GM12878 (cell line): ENCODE data around the gene PRDX1. TPM values are rescaled to one million over a fixed set of nuclear protein-coding genes. Genes with fewer than 3 reads are reported as not detected.

ENCODE experiments used
- CBFB ChIP-seq: IDR thresholded peaks from 2 replicates; pipeline ENCODE4 v1.6.1; 2016; ENCODE audit warnings: antibody characterized with exemption, low read depth
- CREB1 ChIP-seq: IDR thresholded peaks from 2 replicates; pipeline ENCODE4 v1.6.1; 2012; ENCODE audit warnings: low read depth, mild to moderate bottlenecking, inconsistent platforms
- CREM ChIP-seq: IDR thresholded peaks from 2 replicates; pipeline ENCODE4 v1.6.1; 2014; ENCODE audit warnings: antibody characterized with exemption, low read depth
- DPF2 ChIP-seq: fragments of 450-650 bp; IDR thresholded peaks from 2 replicates; pipeline ENCODE4 v1.6.1; 2017; ENCODE audit warnings: mild to moderate bottlenecking
- EED ChIP-seq: sonication (generic); IDR thresholded peaks from 2 replicates; pipeline ENCODE4 v1.6.1; 2016; ENCODE audit warnings: antibody characterized with exemption, low read depth
- HDAC6 ChIP-seq: fragments of 200-600 bp; sonication (generic); IDR thresholded peaks from one replicate; pipeline ENCODE4 v1.8.0; 2017; ENCODE audit warnings: antibody characterized with exemption; ENCODE audit not compliant: unreplicated experiment
- POLR2AphosphoS5 ChIP-seq: IDR thresholded peaks from 2 replicates; pipeline ENCODE4 v1.6.1; 2011; ENCODE audit warnings: mild to moderate bottlenecking, low read length, inconsistent platforms
- RAD51 ChIP-seq: fragments of 450-650 bp; IDR thresholded peaks from 2 replicates; pipeline ENCODE4 v1.6.1; 2016; ENCODE audit warnings: moderate library complexity, mild to moderate bottlenecking, inconsistent platforms
- RB1 ChIP-seq: fragments of 450-650 bp; formaldehyde crosslinking; IDR thresholded peaks from 2 replicates; pipeline ENCODE4 v1.6.1; 2017; ENCODE audit warnings: mild to moderate bottlenecking, borderline replicate concordance
- SPI1 ChIP-seq: IDR thresholded peaks from 2 replicates; pipeline ENCODE4 v1.6.1; 2011; ENCODE audit warnings: low read depth, mild to moderate bottlenecking, low read length, moderate library complexity, borderline replicate concordance; ENCODE audit not compliant: insufficient read depth
- TBL1XR1 ChIP-seq: IDR thresholded peaks from 2 replicates; pipeline ENCODE4 v1.6.1; 2012; ENCODE audit warnings: low read depth, low read length, improper control_type of control experiment
- WRNIP1 ChIP-seq: IDR thresholded peaks from 2 replicates; pipeline ENCODE4 v1.6.1; 2011; ENCODE audit warnings: low read depth, low read length, improper control_type of control experiment, borderline replicate concordance
- ZNF24 ChIP-seq: fragments of 450-650 bp; IDR thresholded peaks from 2 replicates; pipeline ENCODE4 v1.6.1; 2017; ENCODE audit warnings: antibody characterized with exemption, mild to moderate bottlenecking
- polyA plus RNA-seq, 11 experiments: library from polyadenylated mRNA; depleted of rRNA in 4 of 11; unstranded in 6 of 11; stranded (reverse) in 5 of 11; fragments of >200 nt; fragmentation: Nextera tagmentation in 4 of 11; fragmentation: Illumina TruSeq in 1 of 11; extraction: Ambion mirVana in 4 of 11; extraction: Trizol in 1 of 11; gene quantifications; 1 replicate in 1 of 11; 2 replicates in 10 of 11; pipeline versions ENCODE4 v1.2.1 to v1.2.3, GENCODE V29; 2011 to 2016; ENCODE audit warnings: inconsistent platforms in 2 of 11, missing spikeins in 2 of 11, low read depth in 1 of 11
- total RNA-seq, 4 experiments: library from RNA; depleted of rRNA in 3 of 4; stranded (reverse); fragments of >200 nt in 3 of 4; fragmentation: Illumina TruSeq in 1 of 4; extraction: Trizol in 1 of 4; gene quantifications; 2 replicates each; pipeline versions ENCODE4 v1.2.1 to v1.2.3, GENCODE V29; 2013 to 2021
- TF ChIP-seq, protein P1 (sequence below): fragments of 450-650 bp; IDR thresholded peaks from 2 replicates; pipeline ENCODE4 v1.6.1; 2016; ENCODE audit warnings: mild to moderate bottlenecking, moderate library complexity, borderline replicate concordance
- TF ChIP-seq, protein P2 (sequence below): IDR thresholded peaks from 2 replicates; pipeline ENCODE4 v1.6.1; 2011; ENCODE audit warnings: borderline replicate concordance, low read depth, mild to moderate bottlenecking, moderate library complexity, mixed read lengths, low read length; ENCODE audit not compliant: insufficient read depth; ENCODE audit errors: extremely low read length
- TF ChIP-seq, protein P3 (sequence below): fragments of 450-650 bp; conservative IDR thresholded peaks from 2 replicates; pipeline ENCODE4 v1.6.1; 2017; ENCODE audit warnings: mild to moderate bottlenecking, moderate library complexity
- TF ChIP-seq, protein P4 (sequence below): IDR thresholded peaks from 2 replicates; pipeline ENCODE4 v1.6.1; 2011; ENCODE audit warnings: mild to moderate bottlenecking, low read depth, low read length, moderate library complexity; ENCODE audit not compliant: insufficient replicate concordance
- TF ChIP-seq, protein P5 (sequence below): fragments of 450-650 bp; IDR thresholded peaks from 2 replicates; pipeline ENCODE4 v1.6.1; 2017; ENCODE audit warnings: borderline replicate concordance
- TF ChIP-seq, protein P6 (sequence below): IDR thresholded peaks from 2 replicates; pipeline ENCODE4 v1.6.1; 2011; ENCODE audit warnings: low read depth, mild to moderate bottlenecking, low read length, moderate library complexity, borderline replicate concordance; ENCODE audit errors: extremely low read depth

PRDX1 gene
- total and polyA plus RNA-seq, 10 of the 15 experiments (the other 5 are each of a cell fraction or from before 2014, with no cell fraction given), result 659 to 1,775 (median 811) TPM

DNA sequence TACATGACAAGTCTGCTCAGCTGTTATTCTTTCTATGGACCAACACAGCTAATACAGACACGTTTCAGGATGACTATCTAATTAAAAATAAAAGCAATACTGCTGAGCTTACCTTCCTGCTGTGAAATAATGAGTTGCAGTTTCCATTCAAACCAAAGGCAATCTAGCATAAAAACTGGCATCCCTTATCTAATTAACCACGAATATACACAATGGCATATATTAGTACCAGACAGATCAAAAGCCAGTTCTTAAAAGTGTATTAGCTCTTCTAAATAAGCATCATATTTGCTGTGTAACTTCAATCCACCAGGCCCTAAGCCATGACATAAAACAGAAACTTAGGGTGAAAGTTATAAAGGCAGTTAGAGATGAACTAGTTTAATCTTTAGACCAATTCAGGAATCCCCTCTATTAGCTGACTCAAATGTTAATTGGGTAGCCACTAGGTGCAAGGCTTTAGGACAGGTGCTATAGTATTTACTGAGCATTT is 51.3 kb downstream of the PRDX1 start (continued):
- TF ChIP-seq RAD51, result 0 out of 2 replicates have a peak, but pooled peaks have one; percentile 18
- TF ChIP-seq CBFB, result peak; percentile 25; the same call in 1 of the 2 replicates
- no peak for TF ChIP-seq HDAC6
- no peak for TF ChIP-seq CREM
- TF ChIP-seq DPF2, result peak; percentile 80; the same call in 1 of the 2 replicates
- TF ChIP-seq, protein P1, sequence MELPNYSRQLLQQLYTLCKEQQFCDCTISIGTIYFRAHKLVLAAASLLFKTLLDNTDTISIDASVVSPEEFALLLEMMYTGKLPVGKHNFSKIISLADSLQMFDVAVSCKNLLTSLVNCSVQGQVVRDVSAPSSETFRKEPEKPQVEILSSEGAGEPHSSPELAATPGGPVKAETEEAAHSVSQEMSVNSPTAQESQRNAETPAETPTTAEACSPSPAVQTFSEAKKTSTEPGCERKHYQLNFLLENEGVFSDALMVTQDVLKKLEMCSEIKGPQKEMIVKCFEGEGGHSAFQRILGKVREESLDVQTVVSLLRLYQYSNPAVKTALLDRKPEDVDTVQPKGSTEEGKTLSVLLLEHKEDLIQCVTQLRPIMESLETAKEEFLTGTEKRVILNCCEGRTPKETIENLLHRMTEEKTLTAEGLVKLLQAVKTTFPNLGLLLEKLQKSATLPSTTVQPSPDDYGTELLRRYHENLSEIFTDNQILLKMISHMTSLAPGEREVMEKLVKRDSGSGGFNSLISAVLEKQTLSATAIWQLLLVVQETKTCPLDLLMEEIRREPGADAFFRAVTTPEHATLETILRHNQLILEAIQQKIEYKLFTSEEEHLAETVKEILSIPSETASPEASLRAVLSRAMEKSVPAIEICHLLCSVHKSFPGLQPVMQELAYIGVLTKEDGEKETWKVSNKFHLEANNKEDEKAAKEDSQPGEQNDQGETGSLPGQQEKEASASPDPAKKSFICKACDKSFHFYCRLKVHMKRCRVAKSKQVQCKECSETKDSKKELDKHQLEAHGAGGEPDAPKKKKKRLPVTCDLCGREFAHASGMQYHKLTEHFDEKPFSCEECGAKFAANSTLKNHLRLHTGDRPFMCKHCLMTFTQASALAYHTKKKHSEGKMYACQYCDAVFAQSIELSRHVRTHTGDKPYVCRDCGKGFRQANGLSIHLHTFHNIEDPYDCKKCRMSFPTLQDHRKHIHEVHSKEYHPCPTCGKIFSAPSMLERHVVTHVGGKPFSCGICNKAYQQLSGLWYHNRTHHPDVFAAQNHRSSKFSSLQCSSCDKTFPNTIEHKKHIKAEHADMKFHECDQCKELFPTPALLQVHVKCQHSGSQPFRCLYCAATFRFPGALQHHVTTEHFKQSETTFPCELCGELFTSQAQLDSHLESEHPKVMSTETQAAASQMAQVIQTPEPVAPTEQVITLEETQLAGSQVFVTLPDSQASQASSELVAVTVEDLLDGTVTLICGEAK, result no peak
- TF ChIP-seq, protein P2, sequence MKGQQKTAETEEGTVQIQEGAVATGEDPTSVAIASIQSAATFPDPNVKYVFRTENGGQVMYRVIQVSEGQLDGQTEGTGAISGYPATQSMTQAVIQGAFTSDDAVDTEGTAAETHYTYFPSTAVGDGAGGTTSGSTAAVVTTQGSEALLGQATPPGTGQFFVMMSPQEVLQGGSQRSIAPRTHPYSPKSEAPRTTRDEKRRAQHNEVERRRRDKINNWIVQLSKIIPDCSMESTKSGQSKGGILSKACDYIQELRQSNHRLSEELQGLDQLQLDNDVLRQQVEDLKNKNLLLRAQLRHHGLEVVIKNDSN, result no peak
- no peak for TF ChIP-seq CREB1
- no peak for TF ChIP-seq RB1
- 0 out of 2 replicates have a peak, but pooled peaks have one; percentile 40 for TF ChIP-seq ZNF24
- no peak for TF ChIP-seq POLR2AphosphoS5
- TF ChIP-seq, protein P3, sequence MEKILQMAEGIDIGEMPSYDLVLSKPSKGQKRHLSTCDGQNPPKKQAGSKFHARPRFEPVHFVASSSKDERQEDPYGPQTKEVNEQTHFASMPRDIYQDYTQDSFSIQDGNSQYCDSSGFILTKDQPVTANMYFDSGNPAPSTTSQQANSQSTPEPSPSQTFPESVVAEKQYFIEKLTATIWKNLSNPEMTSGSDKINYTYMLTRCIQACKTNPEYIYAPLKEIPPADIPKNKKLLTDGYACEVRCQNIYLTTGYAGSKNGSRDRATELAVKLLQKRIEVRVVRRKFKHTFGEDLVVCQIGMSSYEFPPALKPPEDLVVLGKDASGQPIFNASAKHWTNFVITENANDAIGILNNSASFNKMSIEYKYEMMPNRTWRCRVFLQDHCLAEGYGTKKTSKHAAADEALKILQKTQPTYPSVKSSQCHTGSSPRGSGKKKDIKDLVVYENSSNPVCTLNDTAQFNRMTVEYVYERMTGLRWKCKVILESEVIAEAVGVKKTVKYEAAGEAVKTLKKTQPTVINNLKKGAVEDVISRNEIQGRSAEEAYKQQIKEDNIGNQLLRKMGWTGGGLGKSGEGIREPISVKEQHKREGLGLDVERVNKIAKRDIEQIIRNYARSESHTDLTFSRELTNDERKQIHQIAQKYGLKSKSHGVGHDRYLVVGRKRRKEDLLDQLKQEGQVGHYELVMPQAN, result no peak
- TF ChIP-seq, protein P4, sequence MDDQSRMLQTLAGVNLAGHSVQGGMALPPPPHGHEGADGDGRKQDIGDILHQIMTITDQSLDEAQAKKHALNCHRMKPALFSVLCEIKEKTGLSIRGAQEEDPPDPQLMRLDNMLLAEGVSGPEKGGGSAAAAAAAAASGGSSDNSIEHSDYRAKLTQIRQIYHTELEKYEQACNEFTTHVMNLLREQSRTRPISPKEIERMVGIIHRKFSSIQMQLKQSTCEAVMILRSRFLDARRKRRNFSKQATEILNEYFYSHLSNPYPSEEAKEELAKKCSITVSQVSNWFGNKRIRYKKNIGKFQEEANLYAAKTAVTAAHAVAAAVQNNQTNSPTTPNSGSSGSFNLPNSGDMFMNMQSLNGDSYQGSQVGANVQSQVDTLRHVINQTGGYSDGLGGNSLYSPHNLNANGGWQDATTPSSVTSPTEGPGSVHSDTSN, result no peak
- no peak for TF ChIP-seq SPI1
- no peak for TF ChIP-seq EED
- TF ChIP-seq, protein P5, sequence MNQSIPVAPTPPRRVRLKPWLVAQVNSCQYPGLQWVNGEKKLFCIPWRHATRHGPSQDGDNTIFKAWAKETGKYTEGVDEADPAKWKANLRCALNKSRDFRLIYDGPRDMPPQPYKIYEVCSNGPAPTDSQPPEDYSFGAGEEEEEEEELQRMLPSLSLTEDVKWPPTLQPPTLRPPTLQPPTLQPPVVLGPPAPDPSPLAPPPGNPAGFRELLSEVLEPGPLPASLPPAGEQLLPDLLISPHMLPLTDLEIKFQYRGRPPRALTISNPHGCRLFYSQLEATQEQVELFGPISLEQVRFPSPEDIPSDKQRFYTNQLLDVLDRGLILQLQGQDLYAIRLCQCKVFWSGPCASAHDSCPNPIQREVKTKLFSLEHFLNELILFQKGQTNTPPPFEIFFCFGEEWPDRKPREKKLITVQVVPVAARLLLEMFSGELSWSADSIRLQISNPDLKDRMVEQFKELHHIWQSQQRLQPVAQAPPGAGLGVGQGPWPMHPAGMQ, result no peak
- no peak for TF ChIP-seq WRNIP1
- TF ChIP-seq TBL1XR1, result no peak
- TF ChIP-seq, protein P6, sequence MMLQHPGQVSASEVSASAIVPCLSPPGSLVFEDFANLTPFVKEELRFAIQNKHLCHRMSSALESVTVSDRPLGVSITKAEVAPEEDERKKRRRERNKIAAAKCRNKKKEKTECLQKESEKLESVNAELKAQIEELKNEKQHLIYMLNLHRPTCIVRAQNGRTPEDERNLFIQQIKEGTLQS, result no peak
